Ovary (tissue), 3 donors: Measurements from ENCODE around the gene RNGTT.

ENCODE experiments used
- CTCF ChIP-seq, 3 donors: fragments of 450-650 bp in 2 of 3; fragments of 200-600 bp in 1 of 3; IDR thresholded peaks; one replicate each; pipeline versions ENCODE4 v1.5.1 to v1.8.0; 2016 to 2022; ENCODE audit warnings: antibody characterized with exemption in 3 of 3, mild to moderate bottlenecking in 1 of 3
- EP300 ChIP-seq: sonication (generic); formaldehyde crosslinking; IDR thresholded peaks from one replicate; pipeline ENCODE4 v1.6.1; 2017; ENCODE audit warnings: antibody characterized with exemption
- POLR2A ChIP-seq: fragments of 450-650 bp; IDR thresholded peaks from one replicate; pipeline ENCODE4 v1.6.1; 2017; ENCODE audit warnings: antibody characterized with exemption, mild to moderate bottlenecking, moderate library complexity
- donor health status: DM: no; HTN: no; CAD: no.

GRCh38 chr6:88920774-88921733 is 42.4 kb downstream of the RNGTT start:
- TF ChIP-seq CTCF (IDR thresholded peaks at IDR 0.05) (no peak), EP300 (no peak), POLR2A (no peak)
